HG03521 (cell line): ENCODE measurements around the gene DCDC2C.

Experiments
- ATAC-seq: cut with Tn5 transposase; IDR thresholded peaks from one replicate; pipeline ENCODE4 v1.9.1; 2021; ENCODE audit warnings: mild to moderate bottlenecking, moderate library complexity; ENCODE audit not compliant: unreplicated experiment

The DCDC2C gene

DNA sequence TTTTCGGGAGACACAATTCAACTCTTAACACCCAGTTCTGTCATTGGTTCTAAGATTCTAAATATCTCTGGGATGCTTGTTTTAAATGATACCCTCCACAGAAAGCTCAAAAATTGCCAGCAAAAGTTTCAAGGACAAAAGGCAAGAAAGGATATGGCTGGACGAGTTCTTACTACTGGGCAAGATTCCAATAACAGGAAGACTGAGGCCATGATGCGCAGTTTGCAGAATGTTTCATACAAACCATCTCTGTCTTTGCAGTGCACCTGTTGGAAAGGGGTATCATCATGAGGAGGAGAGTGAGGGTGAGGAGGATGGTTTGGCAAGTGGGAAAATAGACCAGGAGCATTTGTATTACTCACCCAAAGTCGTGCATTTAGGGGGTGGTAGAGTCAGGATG is 172.8 kb downstream of the DCDC2C start:
- no peak for ATAC-seq

DNA sequence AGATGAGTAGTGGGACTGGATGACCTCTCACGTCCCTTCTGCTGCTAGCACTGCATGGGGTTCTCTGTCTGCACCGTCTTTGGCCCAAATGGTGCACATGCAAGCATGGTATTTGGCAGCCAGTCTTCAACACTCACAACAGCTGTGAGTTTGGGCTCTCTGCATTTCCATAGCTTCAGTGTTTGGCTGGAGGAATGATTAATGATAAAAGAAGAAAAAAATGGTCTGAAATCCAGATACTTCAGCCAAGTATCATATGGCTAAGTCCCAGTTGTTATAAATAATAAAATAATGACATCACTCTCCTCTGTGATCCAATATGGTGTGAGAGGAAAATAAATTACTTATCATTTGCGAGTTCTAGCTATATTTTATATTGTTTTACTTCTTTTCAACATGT is 173.3 kb downstream of the DCDC2C start:
- ATAC-seq: no peak

DNA sequence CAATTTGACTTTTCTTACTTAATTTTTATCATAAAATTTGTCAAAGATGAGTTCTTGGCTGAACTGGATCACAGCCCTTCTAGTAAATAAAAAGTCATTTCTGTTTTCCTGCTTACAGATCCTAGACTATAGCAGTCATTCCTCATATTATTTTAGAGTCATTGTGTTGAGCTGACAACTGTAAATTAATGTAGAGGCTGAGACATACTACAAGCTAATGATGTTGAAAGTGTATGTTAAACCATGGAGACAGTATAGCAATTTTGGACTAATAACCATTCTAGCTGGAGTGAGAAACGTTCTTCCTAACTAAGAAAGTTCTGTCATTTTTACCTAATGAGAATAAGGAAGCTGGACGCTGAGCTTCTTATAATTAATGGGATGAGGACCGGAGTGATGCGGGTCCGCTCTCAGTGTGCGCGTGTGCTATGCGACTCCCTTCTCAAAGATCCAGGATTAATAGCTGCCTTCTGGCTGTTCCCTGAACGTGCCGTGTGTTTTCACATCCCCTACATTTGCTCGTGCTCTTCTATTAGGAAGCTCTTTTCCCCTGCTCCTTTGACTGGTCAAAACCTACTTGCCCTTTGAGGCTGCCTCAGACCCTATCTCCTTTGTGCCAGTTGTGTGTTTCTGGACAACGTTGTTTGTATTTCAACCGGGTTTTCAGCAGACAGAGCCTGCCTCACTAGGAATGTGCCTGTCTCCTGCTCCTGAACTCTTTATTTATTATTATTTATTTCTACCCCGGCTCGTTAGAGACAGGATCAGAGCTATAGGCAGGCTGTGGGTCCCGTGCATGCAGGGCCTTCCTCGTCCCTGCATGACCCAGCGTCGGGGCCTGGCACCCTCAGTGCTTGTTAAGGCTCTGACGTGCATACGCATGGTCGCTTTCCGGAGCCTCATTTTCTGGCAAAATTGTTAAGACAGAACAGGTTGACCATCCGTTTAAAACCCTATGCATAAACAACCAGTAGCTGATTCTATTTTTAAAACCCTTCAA is 182.6 kb downstream of the DCDC2C start:
- no peak for ATAC-seq

DNA sequence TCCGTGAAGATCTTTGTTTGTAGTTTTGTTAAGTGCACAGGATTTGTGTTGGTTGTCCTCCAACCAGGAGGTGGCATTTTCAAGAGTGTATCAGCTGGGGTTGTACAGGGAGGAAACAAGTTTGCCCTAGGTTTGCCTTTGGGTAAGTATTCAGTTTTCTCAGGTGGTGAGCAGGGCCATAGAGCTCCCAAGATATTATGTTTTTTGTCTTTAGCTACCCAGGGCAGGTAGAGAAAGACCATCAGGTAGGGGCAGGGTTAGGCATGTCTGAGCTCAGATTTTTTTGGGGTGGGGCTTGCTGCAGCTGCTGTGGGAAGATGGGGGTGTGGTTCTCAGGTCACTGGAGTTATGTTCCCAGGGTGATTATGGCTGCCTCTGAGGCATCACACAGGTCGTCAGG is 191.6 kb downstream of the DCDC2C start:
- ATAC-seq: no peak
